Measurements from ENCODE around the gene MACROH2A2. TPM values are rescaled to one million over a fixed set of nuclear protein-coding genes. Genes with fewer than 3 reads are reported as not detected.

Gene MACROH2A2
- total RNA-seq, 1 experiment from 2014 or later = 11.3 TPM

- Histone ChIP-seq H4K91ac (ENCODE audit: insufficient read length, low read depth, low read length) (no peak overlapping the region), H3K23me2 (ENCODE audit: insufficient read length, low read depth, low read length, poor library complexity, severe bottlenecking) (no peaks in the 10 kb centered on the region), H2BK5ac (ENCODE audit: insufficient read length, low read length) (no peak overlapping the region), H3K14ac (ENCODE audit: insufficient read depth, low read length) (no peak overlapping the region), H3K18ac (ENCODE audit: insufficient read length, low read depth, low read length) (no peak overlapping the region), H3K27me3 (ENCODE audit: insufficient read depth, low read length) (no peaks in the 10 kb centered on the region), H3K79me2 (ENCODE audit: insufficient read depth, low read length) (no peaks in the 10 kb centered on the region), H2AFZ (ENCODE audit: low read length) (no peak overlapping the region), H4K20me1 (ENCODE audit: control insufficient read depth, insufficient read depth, insufficient read length) (no peaks in the 10 kb centered on the region), H2BK120ac (ENCODE audit: low read depth, low read length, poor library complexity, severe bottlenecking) (no peak overlapping the region), H4K5ac (ENCODE audit: insufficient read length, low read depth, low read length) (no peak overlapping the region), H3K23ac (ENCODE audit: insufficient read length, low read depth, low read length) (no peak overlapping the region), H2BK20ac (ENCODE audit: low read depth, low read length, poor library complexity, severe bottlenecking) (no peak overlapping the region), H3K27ac (ENCODE audit: insufficient read length, low read depth, low read length) (no peak overlapping the region), H3K56ac (ENCODE audit: insufficient read length, low read depth, low read length) (no peak overlapping the region), H3K4me2 (ENCODE audit: insufficient read depth, insufficient read length, low read length) (no peak overlapping the region), H3K4ac (ENCODE audit: low read depth, low read length) (no peak overlapping the region), H2AK5ac (ENCODE audit: insufficient read length, low read length) (no peak overlapping the region), H3K9me3 (ENCODE audit: control insufficient read depth, low read depth, low read length) (no peaks in the 10 kb centered on the region), H2BK15ac (ENCODE audit: low read depth, low read length) (no peak overlapping the region), H3T11ph (ENCODE audit: low read length) (no peak overlapping the region), H4K8ac (replicated peaks; ENCODE audit: insufficient read length, low read depth, low read length) (no peak overlapping the region), H2BK12ac (ENCODE audit: insufficient read length, low read depth, low read length) (no peak overlapping the region), H3K9ac (ENCODE audit: extremely low read depth, insufficient read length, low read length) (no peak overlapping the region), H3K79me1 (ENCODE audit: insufficient read depth, low read depth, low read length, poor library complexity, severe bottlenecking) (no peaks in the 10 kb centered on the region), H3K4me1 (ENCODE audit: insufficient read depth, low read length) (no peaks in the 10 kb centered on the region)
- no CpG with 5 or more reads among the region's 5 CpGs for WGBS (ENCODE audit: extremely low coverage, insufficient read length, low lambda C conversion rate)
- no peak overlapping the region for H3K27ac Mint-ChIP-seq
- H3K4me3 Mint-ChIP-seq = no peak overlapping the region
- peaks cover 0 to 3% (median 0%) of the 10 kb centered on the region in 3 experiments; a peak in 1 of 7 replicates for H3K36me3 Mint-ChIP-seq (ENCODE audit: insufficient read depth in 1 of 3, low read depth in 3 of 3)
- H3K4me1 Mint-ChIP-seq = no peaks in the 10 kb centered on the region
- H3K27me3 Mint-ChIP-seq (ENCODE audit: low read depth) = peaks cover 77% of the 10 kb centered on the region
- H3K9me3 Mint-ChIP-seq = peaks cover 7 to 8% of the 10 kb centered on the region in 2 experiments
- no peak for DNase-seq
- TF ChIP-seq, protein P1, sequence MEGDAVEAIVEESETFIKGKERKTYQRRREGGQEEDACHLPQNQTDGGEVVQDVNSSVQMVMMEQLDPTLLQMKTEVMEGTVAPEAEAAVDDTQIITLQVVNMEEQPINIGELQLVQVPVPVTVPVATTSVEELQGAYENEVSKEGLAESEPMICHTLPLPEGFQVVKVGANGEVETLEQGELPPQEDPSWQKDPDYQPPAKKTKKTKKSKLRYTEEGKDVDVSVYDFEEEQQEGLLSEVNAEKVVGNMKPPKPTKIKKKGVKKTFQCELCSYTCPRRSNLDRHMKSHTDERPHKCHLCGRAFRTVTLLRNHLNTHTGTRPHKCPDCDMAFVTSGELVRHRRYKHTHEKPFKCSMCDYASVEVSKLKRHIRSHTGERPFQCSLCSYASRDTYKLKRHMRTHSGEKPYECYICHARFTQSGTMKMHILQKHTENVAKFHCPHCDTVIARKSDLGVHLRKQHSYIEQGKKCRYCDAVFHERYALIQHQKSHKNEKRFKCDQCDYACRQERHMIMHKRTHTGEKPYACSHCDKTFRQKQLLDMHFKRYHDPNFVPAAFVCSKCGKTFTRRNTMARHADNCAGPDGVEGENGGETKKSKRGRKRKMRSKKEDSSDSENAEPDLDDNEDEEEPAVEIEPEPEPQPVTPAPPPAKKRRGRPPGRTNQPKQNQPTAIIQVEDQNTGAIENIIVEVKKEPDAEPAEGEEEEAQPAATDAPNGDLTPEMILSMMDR (conservative IDR thresholded peaks at IDR 0.05) = no peak
These were observed 19.9 kb upstream of the MACROH2A2 start for GRCh38 chr10:70032667-70033289.

Data from H9 (cell line).